Activated naive CD8-positive, alpha-beta T cell treated with anti-CD3 and anti-CD28 coated beads, Interleukin-2, amount 50 U/mL, for 24 hours (primary cell): ENCODE data around the gene TTC23L.

Experiments
- ATAC-seq: fragments of 150-1000 bp; cut with Tn5 transposase; one replicate; pipeline ENCODE4 v1.10.0; 2021
- DNase-seq: peaks from one replicate; pipeline ENCODE4 v3.0.0; 2021
- H3K27ac Mint-ChIP-seq: one replicate; pipeline ENCODE4 v1.8.0; 2021; ENCODE audit warnings: mild to moderate bottlenecking, mixed read lengths
- H3K27me3 Mint-ChIP-seq: one replicate; pipeline ENCODE4 v1.8.0; 2021; ENCODE audit warnings: mixed read lengths
- H3K36me3 Mint-ChIP-seq: one replicate; pipeline ENCODE4 v1.8.0; 2021; ENCODE audit warnings: low read depth, mixed read lengths
- H3K4me1 Mint-ChIP-seq: one replicate; pipeline ENCODE4 v1.8.0; 2021; ENCODE audit warnings: mixed read lengths
- H3K4me3 Mint-ChIP-seq: one replicate; pipeline ENCODE4 v1.8.0; 2021; ENCODE audit warnings: mild to moderate bottlenecking, moderate library complexity, mixed read lengths
- H3K9me3 Mint-ChIP-seq: one replicate; pipeline ENCODE4 v1.8.0; 2021; ENCODE audit warnings: mixed read lengths

TTC23L gene

GRCh38 chr5:34876275-34876674 is 37.3 kb downstream of the TTC23L start:
- Mint-ChIP-seq H3K4me1 (no peaks in the 10 kb centered on the region), H3K27ac (no peak overlapping the region), H3K9me3 (peaks cover 6% of the 10 kb centered on the region), H3K27me3 (peaks cover 5% of the 10 kb centered on the region), H3K4me3 (no peak overlapping the region), H3K36me3 (peaks cover 4% of the 10 kb centered on the region)
- no peak for ATAC-seq
- DNase-seq: no peak

- peaks cover 3% of the 10 kb centered on the region for H3K36me3 Mint-ChIP-seq
- no peak overlapping the region for H3K4me3 Mint-ChIP-seq
- H3K9me3 Mint-ChIP-seq: peaks cover 4% of the 10 kb centered on the region
- H3K27ac Mint-ChIP-seq: no peak overlapping the region
- peaks cover 6% of the 10 kb centered on the region for H3K27me3 Mint-ChIP-seq
- H3K4me1 Mint-ChIP-seq: no peaks in the 10 kb centered on the region
- no peak for ATAC-seq
- no peak for DNase-seq
Observed at GRCh38 chr5:34881246-34881645, 42.3 kb downstream of the TTC23L start.

GRCh38 chr5:34886392-34887119 is 47.6 kb downstream of the TTC23L start:
- Mint-ChIP-seq H3K36me3 (no peaks in the 10 kb centered on the region), H3K27me3 (peaks cover 5% of the 10 kb centered on the region), H3K4me3 (no peak overlapping the region), H3K9me3 (no peaks in the 10 kb centered on the region), H3K27ac (no peak overlapping the region), H3K4me1 (no peaks in the 10 kb centered on the region)
- ATAC-seq: no peak
- no peak for DNase-seq

- no peaks in the 10 kb centered on the region for H3K9me3 Mint-ChIP-seq
- H3K27ac Mint-ChIP-seq: no peak overlapping the region
- DNase-seq (no peak), ATAC-seq (no peak)
- H3K36me3 Mint-ChIP-seq: no peaks in the 10 kb centered on the region
- H3K4me3 Mint-ChIP-seq: no peak overlapping the region
- no peaks in the 10 kb centered on the region for H3K4me1 Mint-ChIP-seq
- H3K27me3 Mint-ChIP-seq: peaks cover 2% of the 10 kb centered on the region
Observed at GRCh38 chr5:34889394-34889793, 50.4 kb downstream of the TTC23L start.

- no peak for DNase-seq
Observed at GRCh38 chr5:34891981-34892380, 53.0 kb downstream of the TTC23L start.

GRCh38 chr5:34892414-34892813 is 53.5 kb downstream of the TTC23L start:
- H3K27me3 Mint-ChIP-seq: no peaks in the 10 kb centered on the region
- H3K27ac Mint-ChIP-seq: no peak overlapping the region
- peaks cover 6% of the 10 kb centered on the region for H3K36me3 Mint-ChIP-seq
- DNase-seq (no peak), ATAC-seq (no peak)
- no peak overlapping the region for H3K4me3 Mint-ChIP-seq
- H3K4me1 Mint-ChIP-seq: no peaks in the 10 kb centered on the region
- H3K9me3 Mint-ChIP-seq: no peaks in the 10 kb centered on the region

More at GRCh38 chr5:34891981-34892380, 53.0 kb downstream of the TTC23L start:
- no peaks in the 10 kb centered on the region for H3K4me1 Mint-ChIP-seq
- H3K9me3 Mint-ChIP-seq: no peaks in the 10 kb centered on the region
- no peak overlapping the region for H3K4me3 Mint-ChIP-seq
- H3K27ac Mint-ChIP-seq: no peak overlapping the region
- H3K27me3 Mint-ChIP-seq: peaks cover 2% of the 10 kb centered on the region
- H3K36me3 Mint-ChIP-seq: peaks cover 6% of the 10 kb centered on the region
- no peak for ATAC-seq

GRCh38 chr5:34894716-34895115 is 55.8 kb downstream of the TTC23L start:
- H3K4me3 Mint-ChIP-seq: no peak overlapping the region
- no peaks in the 10 kb centered on the region for H3K27me3 Mint-ChIP-seq
- H3K27ac Mint-ChIP-seq: no peak overlapping the region
- no peak for DNase-seq
- no peaks in the 10 kb centered on the region for H3K4me1 Mint-ChIP-seq
- ATAC-seq: no peak
- peaks cover 6% of the 10 kb centered on the region for H3K36me3 Mint-ChIP-seq
- H3K9me3 Mint-ChIP-seq: no peaks in the 10 kb centered on the region

GRCh38 chr5:34895641-34896419 is 56.9 kb downstream of the TTC23L start:
- Mint-ChIP-seq H3K9me3 (no peaks in the 10 kb centered on the region), H3K27ac (no peak overlapping the region), H3K4me3 (no peak overlapping the region), H3K4me1 (no peaks in the 10 kb centered on the region), H3K36me3 (peaks cover 6% of the 10 kb centered on the region), H3K27me3 (no peaks in the 10 kb centered on the region)
- no peak for ATAC-seq
- no peak for DNase-seq

GRCh38 chr5:34897646-34898045 is 58.7 kb downstream of the TTC23L start:
- no peaks in the 10 kb centered on the region for H3K27me3 Mint-ChIP-seq

GRCh38 chr5:34898258-34898895 is 59.4 kb downstream of the TTC23L start:
- peak; percentile 55 for DNase-seq
- H3K9me3 Mint-ChIP-seq: no peaks in the 10 kb centered on the region
- ATAC-seq: peak; percentile 65
- no peaks in the 10 kb centered on the region for H3K4me1 Mint-ChIP-seq
- no peak overlapping the region for H3K27ac Mint-ChIP-seq
- peaks cover 12% of the 10 kb centered on the region for H3K36me3 Mint-ChIP-seq
- H3K4me3 Mint-ChIP-seq: no peak overlapping the region
- no peaks in the 10 kb centered on the region for H3K27me3 Mint-ChIP-seq

More at GRCh38 chr5:34897646-34898045, 58.7 kb downstream of the TTC23L start:
- Mint-ChIP-seq H3K9me3 (no peaks in the 10 kb centered on the region), H3K4me1 (no peaks in the 10 kb centered on the region), H3K36me3 (peaks cover 10% of the 10 kb centered on the region), H3K27ac (no peak overlapping the region), H3K4me3 (no peak overlapping the region)
- DNase-seq: no peak
- ATAC-seq: no peak

GRCh38 chr5:34899066-34899465 is 60.1 kb downstream of the TTC23L start:
- DNase-seq (no peak), ATAC-seq (no peak)
- Mint-ChIP-seq H3K27me3 (no peaks in the 10 kb centered on the region), H3K4me1 (no peaks in the 10 kb centered on the region), H3K9me3 (no peaks in the 10 kb centered on the region), H3K36me3 (peaks cover 16% of the 10 kb centered on the region), H3K4me3 (no peak overlapping the region), H3K27ac (no peak overlapping the region)

- Mint-ChIP-seq H3K4me3 (no peak overlapping the region), H3K9me3 (no peaks in the 10 kb centered on the region), H3K36me3 (peaks cover 23% of the 10 kb centered on the region), H3K27ac (no peak overlapping the region), H3K4me1 (no peaks in the 10 kb centered on the region), H3K27me3 (no peaks in the 10 kb centered on the region)
- no peak for DNase-seq
- ATAC-seq: no peak
Observed at GRCh38 chr5:34900652-34901051, 61.7 kb downstream of the TTC23L start.

GRCh38 chr5:34903260-34903659 is 64.3 kb downstream of the TTC23L start:
- H3K4me1 Mint-ChIP-seq: no peaks in the 10 kb centered on the region
- H3K9me3 Mint-ChIP-seq: no peaks in the 10 kb centered on the region
- H3K27ac Mint-ChIP-seq: peak overlapping the region; percentile 21
- peaks cover 17% of the 10 kb centered on the region for H3K36me3 Mint-ChIP-seq
- DNase-seq (no peak), ATAC-seq (no peak)
- H3K4me3 Mint-ChIP-seq: no peak overlapping the region
- no peaks in the 10 kb centered on the region for H3K27me3 Mint-ChIP-seq

- no peaks in the 10 kb centered on the region for H3K27me3 Mint-ChIP-seq
- no peaks in the 10 kb centered on the region for H3K4me1 Mint-ChIP-seq
- peaks cover 34% of the 10 kb centered on the region for H3K36me3 Mint-ChIP-seq
- no peak overlapping the region for H3K4me3 Mint-ChIP-seq
- DNase-seq (no peak), ATAC-seq (no peak)
- H3K9me3 Mint-ChIP-seq: no peaks in the 10 kb centered on the region
- H3K27ac Mint-ChIP-seq: no peak overlapping the region
Observed at GRCh38 chr5:34905564-34905963, 66.6 kb downstream of the TTC23L start.

GRCh38 chr5:34913072-34913471 is 74.1 kb downstream of the TTC23L start:
- H3K27ac Mint-ChIP-seq: no peak overlapping the region
- no peaks in the 10 kb centered on the region for H3K9me3 Mint-ChIP-seq
- ATAC-seq: no peak
- H3K36me3 Mint-ChIP-seq: peaks cover 53% of the 10 kb centered on the region
- H3K4me1 Mint-ChIP-seq: peaks cover 30% of the 10 kb centered on the region
- no peaks in the 10 kb centered on the region for H3K27me3 Mint-ChIP-seq
- DNase-seq: no peak
- no peak overlapping the region for H3K4me3 Mint-ChIP-seq
